Calu3 (cell line): ENCODE measurements around the gene HOXB4. TPM values are rescaled to one million over a fixed set of nuclear protein-coding genes. Genes with fewer than 3 reads are reported as not detected.

ENCODE experiments used
- BruUV-seq: library from RNA; stranded (reverse); fragments of 400-500 nt; replicated peaks from 2 replicates; lab custom pipeline; 2021; lab: Mats Ljungman, UMichigan
- CTCF ChIA-PET: fragments of 300-600 bp; sonication (Branson Sonifier 250); formaldehyde crosslinking; loops from one replicate; lab custom pipeline; 2022; ENCODE audit warnings: antibody characterized with exemption; lab: Charles Lee
- DNase-seq: peaks from one replicate; pipeline ENCODE4 v3.0.0; 2022
- H3K27ac Mint-ChIP-seq: one replicate; pipeline ENCODE4 v1.8.0; 2022; ENCODE audit warnings: mixed read lengths; ENCODE audit not compliant: unreplicated experiment
- H3K27me3 Mint-ChIP-seq: one replicate; pipeline ENCODE4 v1.8.0; 2022; ENCODE audit warnings: mixed read lengths; ENCODE audit not compliant: unreplicated experiment
- H3K36me3 Mint-ChIP-seq: one replicate; pipeline ENCODE4 v1.8.0; 2022; ENCODE audit warnings: mild to moderate bottlenecking, moderate library complexity, mixed read lengths; ENCODE audit not compliant: insufficient read depth, unreplicated experiment
- H3K4me1 Mint-ChIP-seq: one replicate; pipeline ENCODE4 v1.8.0; 2022; ENCODE audit warnings: mild to moderate bottlenecking, low read depth, mixed read lengths; ENCODE audit not compliant: unreplicated experiment
- H3K4me3 Mint-ChIP-seq: one replicate; pipeline ENCODE4 v1.8.0; 2022; ENCODE audit warnings: mild to moderate bottlenecking, low read depth, moderate library complexity, mixed read lengths; ENCODE audit not compliant: unreplicated experiment
- H3K9me3 Mint-ChIP-seq: one replicate; pipeline ENCODE4 v1.8.0; 2022; ENCODE audit warnings: low read depth, mixed read lengths; ENCODE audit not compliant: unreplicated experiment
- intact Hi-C: fragments of 100-400 bp; cut with micrococcal nuclease; formaldehyde crosslinking; loops from one replicate; pipeline ENCODE4 v1.10.0; 2022; ENCODE audit not compliant: unreplicated experiment
- total RNA-seq: library from RNA; stranded (reverse); gene quantifications from 2 replicates; pipeline ENCODE4 v1.2.3, GENCODE V29; 2022
- TF ChIP-seq, protein P1 (sequence below): fragments of 200-600 bp; IDR thresholded peaks from one replicate; pipeline ENCODE4 v1.8.0; 2022; ENCODE audit warnings: antibody characterized with exemption; ENCODE audit not compliant: unreplicated experiment

Gene HOXB4
- total RNA-seq, 1 experiment from 2014 or later, result 28.0 TPM

DNA sequence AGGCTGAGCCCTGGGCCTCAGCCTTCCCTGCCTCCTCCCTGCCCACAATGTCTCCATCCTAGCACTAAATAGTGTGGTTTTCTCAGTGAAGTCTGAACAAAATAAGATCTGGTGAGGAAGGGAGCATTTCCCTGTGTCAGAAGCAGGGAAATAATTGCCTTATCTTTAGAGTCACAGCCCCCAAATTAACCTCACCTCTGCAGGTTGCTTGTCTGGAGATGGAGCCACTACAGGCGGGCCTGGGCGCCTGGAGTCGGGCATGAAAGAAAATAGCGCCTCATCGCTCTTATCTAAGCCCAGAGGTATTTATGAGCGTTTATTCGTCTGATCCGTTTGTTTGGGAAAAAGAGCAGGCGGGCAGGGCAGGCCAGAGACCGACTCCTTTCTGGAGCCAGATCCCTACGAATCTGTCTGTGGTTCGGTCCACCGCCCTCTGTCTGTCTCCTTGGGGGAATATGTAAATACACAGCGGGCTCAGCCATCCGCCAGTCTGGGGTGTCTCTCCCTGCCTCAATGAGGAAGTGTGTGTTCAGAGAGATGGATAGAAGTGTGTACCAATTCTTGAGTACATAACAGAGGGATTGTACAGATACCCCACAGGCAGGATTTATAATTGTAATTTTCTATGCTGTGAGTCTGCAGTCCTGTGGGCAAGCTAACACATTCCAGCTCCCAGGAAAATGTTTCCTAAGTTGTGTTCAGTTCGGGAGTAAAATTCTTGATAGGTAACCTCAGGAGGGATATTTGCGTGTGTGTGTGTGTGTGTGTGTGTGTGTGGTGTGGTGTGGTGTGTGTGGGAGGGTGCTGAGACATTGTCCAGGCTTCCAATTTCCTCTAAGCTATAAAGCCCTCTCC, 22.3 kb upstream of the HOXB4 start:
- TF ChIP-seq, protein P1, sequence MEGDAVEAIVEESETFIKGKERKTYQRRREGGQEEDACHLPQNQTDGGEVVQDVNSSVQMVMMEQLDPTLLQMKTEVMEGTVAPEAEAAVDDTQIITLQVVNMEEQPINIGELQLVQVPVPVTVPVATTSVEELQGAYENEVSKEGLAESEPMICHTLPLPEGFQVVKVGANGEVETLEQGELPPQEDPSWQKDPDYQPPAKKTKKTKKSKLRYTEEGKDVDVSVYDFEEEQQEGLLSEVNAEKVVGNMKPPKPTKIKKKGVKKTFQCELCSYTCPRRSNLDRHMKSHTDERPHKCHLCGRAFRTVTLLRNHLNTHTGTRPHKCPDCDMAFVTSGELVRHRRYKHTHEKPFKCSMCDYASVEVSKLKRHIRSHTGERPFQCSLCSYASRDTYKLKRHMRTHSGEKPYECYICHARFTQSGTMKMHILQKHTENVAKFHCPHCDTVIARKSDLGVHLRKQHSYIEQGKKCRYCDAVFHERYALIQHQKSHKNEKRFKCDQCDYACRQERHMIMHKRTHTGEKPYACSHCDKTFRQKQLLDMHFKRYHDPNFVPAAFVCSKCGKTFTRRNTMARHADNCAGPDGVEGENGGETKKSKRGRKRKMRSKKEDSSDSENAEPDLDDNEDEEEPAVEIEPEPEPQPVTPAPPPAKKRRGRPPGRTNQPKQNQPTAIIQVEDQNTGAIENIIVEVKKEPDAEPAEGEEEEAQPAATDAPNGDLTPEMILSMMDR, result no peak
- Mint-ChIP-seq H3K27me3 (peaks cover 8% of the 10 kb centered on the region), H3K4me1 (peaks cover 46% of the 10 kb centered on the region), H3K4me3 (peak overlapping the region; percentile 88), H3K9me3 (no peaks in the 10 kb centered on the region), H3K36me3 (peaks cover 96% of the 10 kb centered on the region), H3K27ac (peak overlapping the region; percentile 95)
- BruUV-seq, result TSS peak; percentile 0
- CTCF ChIA-PET, result interaction anchor here (0.7 to 1.9 kb wide), 9 partner anchors 9 to 335 kb away, joined by 3 to 15 read pairs (median 3); no protein-coding TSS in a partner anchor
- intact Hi-C loops, result loop anchor here (2.0 kb wide), 1 partner anchor 18 kb away; no protein-coding TSS in a partner anchor
- no peak for DNase-seq

DNA sequence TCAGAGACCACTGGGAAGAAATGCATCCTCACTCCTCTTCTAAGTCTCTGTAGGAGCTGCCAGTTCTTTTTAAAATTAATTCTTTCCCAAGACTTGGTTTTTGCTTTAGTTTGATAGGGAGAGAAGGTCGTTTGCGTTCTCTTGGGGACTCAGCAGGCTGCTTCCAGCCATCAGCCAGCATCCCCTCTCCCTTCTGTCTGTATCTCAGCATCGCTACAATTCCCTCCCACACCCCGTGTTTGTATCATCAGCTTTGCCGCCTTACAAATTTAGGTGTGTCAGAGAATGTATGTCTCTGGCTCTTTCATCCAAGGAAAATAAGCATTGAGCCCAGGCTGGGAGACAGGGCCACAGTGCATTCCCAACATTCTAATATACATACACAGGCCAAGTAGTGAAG, 21.2 kb upstream of the HOXB4 start:
- H3K4me3 Mint-ChIP-seq, result peak overlapping the region; percentile 88
- H3K27ac Mint-ChIP-seq, result peak overlapping the region; percentile 95

DNA sequence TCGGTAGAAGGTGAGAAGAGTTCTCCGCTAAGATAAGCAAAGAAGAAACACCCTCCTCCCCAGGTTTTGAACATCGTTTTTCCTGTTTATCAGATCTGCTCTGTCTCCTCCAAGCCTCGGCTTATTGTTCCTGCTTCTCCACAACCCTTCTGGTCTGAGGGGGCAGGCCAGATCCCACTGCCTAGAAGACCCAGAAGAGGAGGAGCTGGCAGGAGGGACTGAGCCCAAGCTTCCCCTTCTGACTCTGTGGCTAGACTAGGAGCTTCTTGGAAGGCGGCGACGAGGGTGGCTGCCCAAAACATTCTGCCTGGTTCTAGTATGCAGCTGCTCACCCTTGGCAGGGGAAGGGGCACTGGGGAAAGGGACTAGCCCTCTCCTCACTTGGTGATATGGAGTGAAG, 20.6 kb upstream of the HOXB4 start:
- Mint-ChIP-seq H3K27me3 (peaks cover 8% of the 10 kb centered on the region), H3K36me3 (peaks cover 96% of the 10 kb centered on the region), H3K4me1 (peaks cover 62% of the 10 kb centered on the region), H3K27ac (peak overlapping the region; percentile 95), H3K9me3 (no peaks in the 10 kb centered on the region), H3K4me3 (peak overlapping the region; percentile 88)
- intact Hi-C loops, result no loop called here
- DNase-seq, result no peak
- CTCF ChIA-PET, result interaction anchor here (0.8 to 1.3 kb wide), 5 partner anchors 10 to 581 kb away, joined by 3 to 4 read pairs (median 4); no protein-coding TSS in a partner anchor
- TF ChIP-seq, protein P1, result no peak
- BruUV-seq, result no TSS peak

More for the DNA sequence above, 21.2 kb upstream of the HOXB4 start:
- CTCF ChIA-PET, result interaction anchor here (1.0 kb wide), 1 partner anchor 340 kb away, joined by 4 read pairs; no protein-coding TSS in a partner anchor
- Mint-ChIP-seq H3K27me3 (peaks cover 8% of the 10 kb centered on the region), H3K4me1 (peaks cover 57% of the 10 kb centered on the region), H3K36me3 (peaks cover 96% of the 10 kb centered on the region), H3K9me3 (no peaks in the 10 kb centered on the region)
- no peak for DNase-seq
- TF ChIP-seq, protein P1, result no peak
- intact Hi-C loops, result no loop called here
- BruUV-seq, result no TSS peak

DNA sequence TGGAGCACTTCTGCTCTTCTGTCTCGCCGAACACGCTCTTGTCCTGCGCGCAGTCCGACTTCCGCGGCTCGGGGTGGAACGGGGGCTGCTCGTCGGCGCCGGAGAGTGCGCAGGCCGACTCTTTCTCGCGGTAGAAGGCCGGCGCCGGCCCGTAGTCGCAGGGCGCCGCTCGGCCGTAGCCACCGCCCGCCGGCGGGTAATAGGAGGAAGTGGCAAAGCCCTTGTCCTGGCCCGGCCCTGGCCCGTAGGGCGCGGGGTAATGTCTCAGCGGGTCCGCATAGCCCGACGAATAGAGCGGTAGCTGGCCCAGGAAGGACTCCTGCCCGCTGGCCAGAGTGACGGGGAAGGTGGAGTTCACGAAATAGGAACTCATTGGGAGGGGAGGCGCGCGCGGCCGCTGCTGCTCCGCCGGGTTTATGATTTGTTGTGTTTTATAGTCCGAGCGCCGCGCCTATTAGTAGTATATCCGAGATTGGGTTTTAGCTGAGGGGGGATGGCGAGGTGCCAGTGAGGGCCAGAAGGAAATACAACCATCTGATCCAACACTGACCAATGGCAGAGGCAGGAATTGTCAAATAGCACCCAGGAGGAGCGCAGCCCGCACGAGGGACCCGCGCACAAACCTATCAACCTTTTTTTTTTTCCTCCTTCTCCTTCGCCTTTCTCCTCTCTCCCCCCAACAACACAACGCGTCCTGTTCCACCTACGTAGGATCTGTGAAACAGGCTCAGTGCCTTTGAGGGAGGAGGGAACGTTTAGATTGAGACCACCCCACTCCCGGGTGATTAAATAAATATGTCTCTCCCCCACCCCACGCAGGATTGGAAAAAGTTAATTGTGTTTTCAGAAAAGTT, 19.9 kb upstream of the HOXB4 start:
- CTCF ChIA-PET, result interaction anchor here (0.8 to 1.3 kb wide), 5 partner anchors 9 to 580 kb away, joined by 3 to 4 read pairs (median 4); no protein-coding TSS in a partner anchor
- H3K9me3 Mint-ChIP-seq, result no peaks in the 10 kb centered on the region
- peak; percentile 82 for DNase-seq
- peak overlapping the region; percentile 95 for H3K27ac Mint-ChIP-seq
- intact Hi-C loops, result no loop called here
- H3K4me1 Mint-ChIP-seq, result peaks cover 69% of the 10 kb centered on the region
- no TSS peak for BruUV-seq
- TF ChIP-seq, protein P1, result no peak
- H3K27me3 Mint-ChIP-seq, result peaks cover 8% of the 10 kb centered on the region
- H3K4me3 Mint-ChIP-seq, result peak overlapping the region; percentile 88
- peaks cover 96% of the 10 kb centered on the region for H3K36me3 Mint-ChIP-seq
